Measurements from ENCODE around the gene FAM90A1.
"Not testable (repeated sequence)": the region's sequence is repeated elsewhere in the genome, so short reads cannot be mapped to it uniquely, and the experiment has no call there.

GRCh38 chr12:8221844-8222243, 5.6 kb downstream of the FAM90A1 start:
- TF ChIP-seq CTCF (IDR thresholded peaks at IDR 0.05 in 4 of 5, conservative IDR thresholded peaks at IDR 0.05 in 1 of 5); POLR2A (IDR thresholded peaks at IDR 0.05): not testable (repeated sequence)
